RWPE2 (cell line): ENCODE results near the gene PM20D2.

Experiments
- ATAC-seq: fragments of 200-7000 bp; cut with Tn5 transposase; 3 replicates; pipeline ENCODE4 v1.9.1; 2021; ENCODE audit warnings: low read depth
- DNase-seq: peaks from one replicate; pipeline ENCODE4 v3.0.0-alpha.2; 2020; ENCODE audit warnings: low spot score
- H3K27ac ChIP-seq: fragments of 450-650 bp; 2 replicates; pipeline ENCODE4 v1.5.1; 2017; ENCODE audit warnings: mild to moderate bottlenecking; ENCODE audit not compliant: poor library complexity, severe bottlenecking
- H3K27me3 ChIP-seq: fragments of 250-450 bp; sonication (Bioruptor Pico); 2 replicates; pipeline ENCODE4 v1.5.1; 2021; ENCODE audit warnings: mild to moderate bottlenecking, moderate library complexity; ENCODE audit not compliant: insufficient read depth, poor library complexity, severe bottlenecking
- H3K36me3 ChIP-seq: fragments of 250-450 bp; sonication (Bioruptor Pico); 2 replicates; pipeline ENCODE4 v1.5.1; 2020; ENCODE audit warnings: low read depth, mild to moderate bottlenecking, moderate library complexity
- H3K4me1 ChIP-seq: fragments of 250-450 bp; sonication (Bioruptor Pico); 2 replicates; pipeline ENCODE4 v1.5.1; 2021; ENCODE audit warnings: mild to moderate bottlenecking, moderate library complexity; ENCODE audit not compliant: insufficient read depth, poor library complexity, severe bottlenecking
- H3K4me3 ChIP-seq: fragments of 250-450 bp; sonication (Bioruptor Pico); 2 replicates; pipeline ENCODE4 v1.5.1; 2021; ENCODE audit warnings: mild to moderate bottlenecking, moderate library complexity; ENCODE audit not compliant: severe bottlenecking
- H3K9me3 ChIP-seq: fragments of 250-450 bp; sonication (Bioruptor Pico); 2 replicates; pipeline ENCODE4 v1.5.1; 2021; ENCODE audit warnings: mild to moderate bottlenecking, moderate library complexity; ENCODE audit not compliant: severe bottlenecking
- TF ChIP-seq, protein P1 (sequence below): fragments of 450-650 bp; IDR thresholded peaks from one replicate; pipeline ENCODE4 v1.5.1; 2017; ENCODE audit warnings: mild to moderate bottlenecking, moderate library complexity; ENCODE audit not compliant: poor library complexity, severe bottlenecking

PM20D2 gene

DNA sequence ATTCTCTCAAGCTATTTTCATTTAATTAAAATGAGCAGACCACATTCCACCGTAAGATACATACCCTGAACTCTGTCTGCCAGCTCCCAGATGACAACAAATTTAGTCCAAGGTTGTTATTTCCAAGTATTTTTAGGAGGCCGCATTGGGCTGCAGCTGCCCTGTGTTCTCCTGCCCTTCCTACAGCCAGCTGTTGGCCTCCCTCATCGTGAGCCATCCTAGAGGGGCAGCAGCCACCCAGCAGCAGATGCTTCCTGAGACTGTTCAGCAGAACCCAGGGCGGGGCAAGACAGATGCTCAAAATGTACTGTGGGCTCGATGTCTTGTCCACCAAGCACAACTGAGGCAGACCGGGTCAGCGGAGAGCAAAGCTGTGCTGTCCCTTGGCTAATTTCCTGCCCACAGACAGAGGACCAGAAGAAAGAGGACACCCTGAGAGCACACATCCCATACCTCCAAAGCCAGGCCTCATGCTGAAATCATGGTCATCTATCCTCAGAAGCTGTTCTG, 54.9 kb downstream of the PM20D2 start:
- Histone ChIP-seq H3K4me3 (no peak overlapping the region), H3K9me3 (peaks cover 2% of the 10 kb centered on the region), H3K27ac (no peak overlapping the region), H3K4me1 (no peaks in the 10 kb centered on the region), H3K36me3 (no peaks in the 10 kb centered on the region), H3K27me3 (peaks cover 2% of the 10 kb centered on the region)
- ATAC-seq (no peak), DNase-seq (no peak)
- TF ChIP-seq, protein P1, sequence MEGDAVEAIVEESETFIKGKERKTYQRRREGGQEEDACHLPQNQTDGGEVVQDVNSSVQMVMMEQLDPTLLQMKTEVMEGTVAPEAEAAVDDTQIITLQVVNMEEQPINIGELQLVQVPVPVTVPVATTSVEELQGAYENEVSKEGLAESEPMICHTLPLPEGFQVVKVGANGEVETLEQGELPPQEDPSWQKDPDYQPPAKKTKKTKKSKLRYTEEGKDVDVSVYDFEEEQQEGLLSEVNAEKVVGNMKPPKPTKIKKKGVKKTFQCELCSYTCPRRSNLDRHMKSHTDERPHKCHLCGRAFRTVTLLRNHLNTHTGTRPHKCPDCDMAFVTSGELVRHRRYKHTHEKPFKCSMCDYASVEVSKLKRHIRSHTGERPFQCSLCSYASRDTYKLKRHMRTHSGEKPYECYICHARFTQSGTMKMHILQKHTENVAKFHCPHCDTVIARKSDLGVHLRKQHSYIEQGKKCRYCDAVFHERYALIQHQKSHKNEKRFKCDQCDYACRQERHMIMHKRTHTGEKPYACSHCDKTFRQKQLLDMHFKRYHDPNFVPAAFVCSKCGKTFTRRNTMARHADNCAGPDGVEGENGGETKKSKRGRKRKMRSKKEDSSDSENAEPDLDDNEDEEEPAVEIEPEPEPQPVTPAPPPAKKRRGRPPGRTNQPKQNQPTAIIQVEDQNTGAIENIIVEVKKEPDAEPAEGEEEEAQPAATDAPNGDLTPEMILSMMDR = no peak

DNA sequence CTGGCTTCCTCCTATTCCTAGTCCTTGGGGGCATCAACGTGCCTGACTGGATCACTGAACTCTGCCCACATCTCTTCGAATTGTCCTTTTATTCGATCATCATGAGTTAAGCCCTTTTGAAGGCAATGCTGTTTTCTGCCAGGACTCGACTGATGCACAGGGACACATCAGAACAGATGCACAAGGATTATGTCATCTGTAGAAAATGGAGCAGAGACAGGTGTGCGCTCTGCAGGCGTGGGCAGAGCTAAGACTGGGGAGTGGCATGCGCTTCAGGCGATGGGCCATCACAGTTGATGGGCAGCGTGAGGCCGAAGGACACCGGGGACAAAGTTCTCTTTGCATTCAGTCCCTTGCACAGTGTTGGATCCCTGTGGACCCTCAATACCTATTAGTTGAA, 58.2 kb downstream of the PM20D2 start:
- DNase-seq (no peak), ATAC-seq (no peak)
- Histone ChIP-seq H3K36me3 (no peaks in the 10 kb centered on the region), H3K9me3 (no peaks in the 10 kb centered on the region), H3K27me3 (no peaks in the 10 kb centered on the region), H3K4me3 (no peak overlapping the region), H3K4me1 (no peaks in the 10 kb centered on the region), H3K27ac (no peak overlapping the region)
- TF ChIP-seq, protein P1 = no peak

DNA sequence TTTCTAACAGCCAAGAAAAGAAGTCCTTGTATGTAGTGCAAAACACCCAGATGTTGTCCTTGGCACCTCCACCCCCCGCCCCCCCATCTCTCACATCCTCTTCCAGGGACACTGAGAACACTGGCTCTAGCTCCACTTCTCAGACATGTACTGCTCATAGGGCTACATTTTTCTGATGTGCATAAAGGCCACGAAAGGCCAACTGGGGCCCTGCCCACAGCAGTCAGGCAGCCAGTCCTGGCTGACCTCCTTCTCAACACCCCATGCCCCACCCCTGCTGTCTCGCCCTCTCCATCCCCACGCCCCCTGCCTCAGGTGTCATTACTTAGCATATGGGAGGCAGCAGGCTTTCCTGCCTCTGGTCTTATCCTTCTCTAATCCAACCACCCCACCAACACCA, 60.0 kb downstream of the PM20D2 start:
- H3K4me3 ChIP-seq = no peak overlapping the region
- ATAC-seq (no peak), DNase-seq (no peak)
- no peaks in the 10 kb centered on the region for H3K36me3 ChIP-seq
- H3K27me3 ChIP-seq = no peaks in the 10 kb centered on the region
- no peaks in the 10 kb centered on the region for H3K9me3 ChIP-seq
- TF ChIP-seq, protein P1 = no peak
- no peaks in the 10 kb centered on the region for H3K4me1 ChIP-seq
- no peak overlapping the region for H3K27ac ChIP-seq

DNA sequence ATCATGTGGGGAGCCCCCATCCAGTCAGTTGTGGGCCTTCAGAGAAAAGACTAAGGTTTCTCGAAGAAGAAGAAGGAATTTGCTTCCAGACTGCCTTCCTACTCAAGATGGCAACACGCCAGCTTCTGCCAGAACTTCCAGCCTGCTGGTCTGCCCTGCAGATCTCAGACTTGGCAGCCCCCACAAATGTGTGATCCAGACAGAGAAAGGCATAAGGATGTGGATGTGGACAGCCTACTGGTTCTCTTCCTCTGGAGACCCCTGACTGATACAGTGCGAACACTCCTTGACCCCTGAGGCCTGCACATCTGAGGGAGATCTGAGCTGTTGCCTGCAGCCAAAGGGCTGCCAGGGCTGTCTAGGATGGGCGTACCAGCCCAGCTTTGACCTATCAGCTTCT, 62.7 kb downstream of the PM20D2 start:
- Histone ChIP-seq H3K36me3 (no peaks in the 10 kb centered on the region), H3K4me3 (no peak overlapping the region), H3K9me3 (no peaks in the 10 kb centered on the region), H3K4me1 (no peaks in the 10 kb centered on the region), H3K27ac (no peak overlapping the region), H3K27me3 (no peaks in the 10 kb centered on the region)
- TF ChIP-seq, protein P1 = no peak
- DNase-seq = no peak
- ATAC-seq = no peak

DNA sequence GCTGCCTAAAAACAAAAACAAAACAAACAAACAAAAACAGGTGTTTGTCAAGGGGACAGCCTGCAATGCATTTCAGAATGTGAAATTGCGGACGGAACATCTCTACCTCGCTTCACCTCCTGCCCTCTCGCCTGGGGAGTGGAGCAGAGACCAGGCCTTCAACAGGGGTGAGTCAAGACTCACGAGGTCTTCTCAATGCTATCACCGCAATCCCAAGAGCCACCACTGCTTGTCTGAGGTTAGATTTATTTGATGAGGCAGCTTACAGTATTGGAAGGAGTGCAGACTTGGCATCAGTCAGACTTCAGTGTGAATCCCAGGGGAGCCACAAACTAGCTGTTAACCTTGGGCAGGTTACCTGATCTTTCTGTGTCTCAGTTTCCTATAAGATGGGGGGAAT, 63.6 kb downstream of the PM20D2 start:
- ATAC-seq (0 out of 3 replicates have a peak, but pooled peaks have one; percentile 21), DNase-seq (no peak)
- no peaks in the 10 kb centered on the region for H3K4me1 ChIP-seq
- H3K27ac ChIP-seq = no peak overlapping the region
- no peaks in the 10 kb centered on the region for H3K36me3 ChIP-seq
- no peaks in the 10 kb centered on the region for H3K27me3 ChIP-seq
- TF ChIP-seq, protein P1 = no peak
- H3K4me3 ChIP-seq = no peak overlapping the region
- H3K9me3 ChIP-seq = no peaks in the 10 kb centered on the region
